NB4 (cell line): ENCODE measurements around the gene BCAR3.

Source experiments
- CTCF ChIP-seq: IDR thresholded peaks from one replicate; pipeline ENCODE4 v1.5.1; 2012; ENCODE audit warnings: low read depth, low read length
- POLR2A ChIP-seq: IDR thresholded peaks from 2 replicates; pipeline ENCODE4 v1.6.1; 2011; ENCODE audit warnings: mild to moderate bottlenecking; ENCODE audit not compliant: insufficient read length; ENCODE audit errors: extremely low read depth

DNA sequence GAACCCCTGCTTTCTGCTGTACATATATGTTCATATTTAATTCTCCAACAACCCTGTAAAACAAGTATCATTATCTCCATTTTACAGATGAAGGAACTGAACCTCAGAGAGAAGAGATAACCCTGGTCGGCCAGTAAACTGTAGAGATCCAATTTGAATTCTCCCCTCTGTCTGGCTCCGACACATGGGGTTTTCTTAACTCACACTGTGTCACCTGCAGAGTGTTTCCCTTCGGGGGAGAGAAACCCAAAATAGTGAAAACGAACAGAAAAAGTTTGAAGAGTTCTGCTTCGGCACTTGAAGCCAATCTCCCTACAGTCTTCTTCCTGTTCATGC lies 17.4 kb upstream of the BCAR3 start:
- TF ChIP-seq CTCF (no peak), POLR2A (no peak)
